ENCODE measurements around the gene AIF1. TPM values are rescaled to one million over a fixed set of nuclear protein-coding genes. Genes with fewer than 3 reads are reported as not detected.

Gene AIF1
- total RNA-seq, 4 donors from 2014 or later, result 2.6 to 16.3 (median 5.8) TPM

GRCh38 chr6:31609519-31610406 lies 5.3 kb upstream of the AIF1 start:
- Histone ChIP-seq H3K27me3 (no peaks in the 10 kb centered on the region), H3K4me1 (no peaks in the 10 kb centered on the region), H3K9me3 (no peaks in the 10 kb centered on the region), H3K4me3 (no peak overlapping the region), H3K27ac (no peak overlapping the region), H3K36me3 (no peaks in the 10 kb centered on the region)
- 77% methylated on average over 8 of the region's 8 CpGs for WGBS
- DNase-seq (ENCODE audit: low spot score in 2 of 2), result no peak
- no peak for TF ChIP-seq CTCF (IDR thresholded peaks at IDR 0.05)
- TF ChIP-seq POLR2AphosphoS5 (IDR thresholded peaks at IDR 0.05), result no peak
- TF ChIP-seq POLR2A (IDR thresholded peaks at IDR 0.05), result no peak
- TF ChIP-seq EP300 (IDR thresholded peaks at IDR 0.05), result no peak

- Histone ChIP-seq H3K9me3 (no peaks in the 10 kb centered on the region), H3K4me1 (no peaks in the 10 kb centered on the region), H3K27me3 (no peaks in the 10 kb centered on the region), H3K4me3 (no peak overlapping the region), H3K36me3 (no peaks in the 10 kb centered on the region), H3K27ac (no peak overlapping the region)
- no peak for TF ChIP-seq POLR2A (IDR thresholded peaks at IDR 0.05)
- no peak for TF ChIP-seq POLR2AphosphoS5 (IDR thresholded peaks at IDR 0.05)
- TF ChIP-seq CTCF (IDR thresholded peaks at IDR 0.05), result no peak
- TF ChIP-seq EP300 (IDR thresholded peaks at IDR 0.05), result no peak
- 50% methylated on average over 4 of the region's 4 CpGs for WGBS
- no peak for DNase-seq (ENCODE audit: low spot score in 2 of 2)
Measured at GRCh38 chr6:31610968-31611367, 4.1 kb upstream of the AIF1 start.

GRCh38 chr6:31614075-31614619 lies 887 bp upstream of the AIF1 start:
- TF ChIP-seq CTCF (IDR thresholded peaks at IDR 0.05) (no peak), POLR2A (IDR thresholded peaks at IDR 0.05) (no peak), EP300 (IDR thresholded peaks at IDR 0.05) (no peak), POLR2AphosphoS5 (IDR thresholded peaks at IDR 0.05) (no peak)
- Histone ChIP-seq H3K4me1 (no peaks in the 10 kb centered on the region), H3K27ac (no peak overlapping the region), H3K4me3 (no peak overlapping the region), H3K27me3 (no peaks in the 10 kb centered on the region), H3K36me3 (no peaks in the 10 kb centered on the region), H3K9me3 (no peaks in the 10 kb centered on the region)
- WGBS, result 71% methylated on average over 8 of the region's 8 CpGs
- DNase-seq (ENCODE audit: low spot score in 2 of 2), result no peak

GRCh38 chr6:31615748-31616147 lies 714 bp downstream of the AIF1 start:
- Histone ChIP-seq H3K27ac (no peak overlapping the region), H3K27me3 (no peaks in the 10 kb centered on the region), H3K4me1 (peaks cover 4% of the 10 kb centered on the region), H3K36me3 (no peaks in the 10 kb centered on the region), H3K4me3 (peak overlapping the region; percentile 8), H3K9me3 (no peaks in the 10 kb centered on the region)
- TF ChIP-seq POLR2A (IDR thresholded peaks at IDR 0.05) (no peak), POLR2AphosphoS5 (IDR thresholded peaks at IDR 0.05) (no peak), EP300 (IDR thresholded peaks at IDR 0.05) (no peak)
- WGBS, result 52% methylated on average over 7 of the region's 7 CpGs
- no peak for DNase-seq (ENCODE audit: low spot score in 2 of 2)

- Histone ChIP-seq H3K4me3 (no peak overlapping the region), H3K27ac (no peak overlapping the region), H3K27me3 (no peaks in the 10 kb centered on the region), H3K9me3 (no peaks in the 10 kb centered on the region), H3K36me3 (no peaks in the 10 kb centered on the region), H3K4me1 (peaks cover 14% of the 10 kb centered on the region)
- 88% methylated on average over 2 of the region's 2 CpGs for WGBS
- no peak for TF ChIP-seq CTCF (IDR thresholded peaks at IDR 0.05)
- TF ChIP-seq POLR2AphosphoS5 (IDR thresholded peaks at IDR 0.05), result no peak
- TF ChIP-seq EP300 (IDR thresholded peaks at IDR 0.05), result no peak
- TF ChIP-seq POLR2A (IDR thresholded peaks at IDR 0.05), result no peak
- no peak for DNase-seq (ENCODE audit: low spot score in 2 of 2)
Measured at GRCh38 chr6:31617010-31617409, 2.0 kb downstream of the AIF1 start.
